Gastrocnemius medialis (tissue), 4 donors: ENCODE measurements around the gene SLX9. TPM values are rescaled to one million over a fixed set of nuclear protein-coding genes. Genes with fewer than 3 reads are reported as not detected.
A peak's percentile ranks its signal among the peaks of the same experiment; 100 is the strongest.

Experiments used
- ATAC-seq, 2 donors: fragments of 150-250 bp; one replicate each; pipeline ENCODE4 v1.9.1; 2016
- DNase-seq, 2 donors: peaks; one replicate each; pipeline ENCODE4 v3.0.0-alpha.2; 2019
- H3K27ac ChIP-seq, 4 donors: fragments of 200-600 bp; sonication (generic); 1 replicate in 1 of 4; 2 replicates in 3 of 4; pipeline ENCODE4 v1.5.1; 2016 to 2018; ENCODE audit warnings: mild to moderate bottlenecking in 2 of 4, moderate library complexity in 1 of 4
- H3K27me3 ChIP-seq, 3 donors: fragments of 200-600 bp; sonication (generic) in 2 of 3; 1 replicate in 1 of 3; 2 replicates in 2 of 3; pipeline versions ENCODE4 v1.5.1 to v1.6.0; 2016 to 2019; ENCODE audit warnings: mild to moderate bottlenecking in 1 of 3, moderate library complexity in 1 of 3
- H3K36me3 ChIP-seq, 2 donors: fragments of 200-600 bp; sonication (generic) in 1 of 2; one replicate each; pipeline ENCODE4 v1.5.1; 2017 to 2018
- H3K4me1 ChIP-seq, 2 donors: fragments of 200-600 bp; sonication (generic) in 1 of 2; one replicate each; pipeline ENCODE4 v1.5.1; 2016 to 2017; ENCODE audit warnings: mild to moderate bottlenecking in 2 of 2
- H3K4me3 ChIP-seq, 4 donors: fragments of 200-600 bp; sonication (generic) in 3 of 4; 1 replicate in 1 of 4; 2 replicates in 3 of 4; pipeline ENCODE4 v1.5.1; 2016 to 2019; ENCODE audit warnings: mild to moderate bottlenecking in 2 of 4
- H3K9me3 ChIP-seq, 3 donors: fragments of 200-600 bp; sonication (generic) in 2 of 3; 1 replicate in 1 of 3; 2 replicates in 2 of 3; pipeline ENCODE4 v1.5.1; 2016 to 2019
- POLR2A ChIP-seq, 2 donors: fragments of 450-650 bp; IDR thresholded peaks; one replicate each; pipeline ENCODE4 v1.6.1; 2017; ENCODE audit warnings: antibody characterized with exemption in 2 of 2, mild to moderate bottlenecking in 2 of 2, moderate library complexity in 2 of 2
- in situ Hi-C, 4 donors: fragments of 200-750 bp; cut with MboI; loops; one replicate each; pipeline versions ENCODE4 v1.15.0 to v1.8.0; 2017; ENCODE audit warnings: low sequenced_read_pairs in 4 of 4
- intact Hi-C: fragments of 100-400 bp; cut with DNase I; formaldehyde crosslinking; loops from one replicate; pipeline ENCODE4 v1.15.1; 2023; ENCODE audit warnings: low total_unique reads
- total RNA-seq, 4 donors: library from RNA; depleted of rRNA; stranded (reverse); fragments of >200 nt; gene quantifications; one replicate each; pipeline versions ENCODE4 v1.1.0 to v1.2.3, GENCODE V29; 2016
- TF ChIP-seq, protein P1 (sequence below), 5 experiments: fragments of 450-650 bp in 3 of 5; fragments of 200-600 bp in 2 of 5; sonication (generic) in 2 of 5; IDR thresholded peaks in 4 of 5; conservative IDR thresholded peaks in 1 of 5; 1 replicate in 4 of 5; 2 replicates in 1 of 5; pipeline ENCODE4 v1.5.1; 2016 to 2019; ENCODE audit warnings: antibody characterized with exemption in 5 of 5, mild to moderate bottlenecking in 3 of 5, moderate library complexity in 3 of 5

Gene SLX9
- total RNA-seq, 4 donors from 2014 or later = 23.7 to 37.6 (median 25.8) TPM

DNA sequence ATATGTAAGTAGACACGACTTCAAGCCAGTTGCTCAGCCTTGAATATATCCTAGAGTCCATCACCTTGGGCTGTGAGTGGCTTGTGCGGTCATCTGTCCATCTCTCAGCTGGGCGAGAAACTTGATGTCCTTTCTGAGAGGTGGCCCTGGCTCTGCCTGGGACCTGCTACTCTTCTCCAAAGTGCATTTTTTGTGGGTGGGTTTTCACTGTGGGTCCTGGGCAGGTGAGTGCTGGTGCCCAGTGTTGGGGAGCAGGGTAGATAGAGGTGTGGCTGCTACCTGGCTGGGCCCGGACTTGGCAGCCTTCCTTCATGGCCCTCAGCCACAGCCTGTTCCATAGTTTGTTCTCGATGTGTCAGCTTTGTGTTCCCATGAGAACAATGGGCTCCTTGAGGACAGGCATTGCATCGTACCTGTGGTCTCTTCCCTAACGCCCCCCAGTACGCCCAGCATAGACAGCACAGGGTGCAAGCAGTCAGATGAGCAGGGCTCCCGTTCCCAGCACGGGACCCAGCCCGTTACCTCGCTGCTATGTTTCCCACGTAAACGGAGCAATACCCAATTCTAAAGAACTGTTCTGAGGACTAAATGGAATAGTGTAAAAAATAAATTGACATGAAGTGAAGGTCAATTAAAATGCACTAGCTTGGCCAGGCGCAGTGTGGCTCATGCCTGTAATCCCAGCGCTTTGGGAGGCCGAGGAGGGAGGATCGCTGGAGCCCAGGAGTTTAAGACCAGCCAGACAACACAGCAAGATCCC, 877 bp upstream of the SLX9 start:
- H3K4me1 ChIP-seq = peaks cover 26 to 29% of the 10 kb centered on the region in 2 donors
- no peaks in the 10 kb centered on the region for H3K9me3 ChIP-seq
- no peak for DNase-seq
- H3K4me3 ChIP-seq = peak overlapping the region; percentile 71 to 95 (median 83)
- H3K27ac ChIP-seq = peak overlapping the region; percentile 78 to 91 (median 84)
- intact Hi-C loops = loop anchor here (2.0 to 10.0 kb wide), 3 partner anchors 68 to 434 kb away; partner anchors contain the start of gene UBE2G2
- in situ Hi-C loops = loop anchor here in 2 of 4 donors (10.0 to 25.0 kb wide), 2 partner anchors 144 to 348 kb away; partner anchors contain the start of gene POFUT2 (in 1 of the 2)
- no peak for ATAC-seq
- H3K36me3 ChIP-seq = peaks cover 0 to 9% of the 10 kb centered on the region in 2 donors
- peaks cover 0 to 2% (median 1%) of the 10 kb centered on the region in 3 donors for H3K27me3 ChIP-seq
- TF ChIP-seq, protein P1, sequence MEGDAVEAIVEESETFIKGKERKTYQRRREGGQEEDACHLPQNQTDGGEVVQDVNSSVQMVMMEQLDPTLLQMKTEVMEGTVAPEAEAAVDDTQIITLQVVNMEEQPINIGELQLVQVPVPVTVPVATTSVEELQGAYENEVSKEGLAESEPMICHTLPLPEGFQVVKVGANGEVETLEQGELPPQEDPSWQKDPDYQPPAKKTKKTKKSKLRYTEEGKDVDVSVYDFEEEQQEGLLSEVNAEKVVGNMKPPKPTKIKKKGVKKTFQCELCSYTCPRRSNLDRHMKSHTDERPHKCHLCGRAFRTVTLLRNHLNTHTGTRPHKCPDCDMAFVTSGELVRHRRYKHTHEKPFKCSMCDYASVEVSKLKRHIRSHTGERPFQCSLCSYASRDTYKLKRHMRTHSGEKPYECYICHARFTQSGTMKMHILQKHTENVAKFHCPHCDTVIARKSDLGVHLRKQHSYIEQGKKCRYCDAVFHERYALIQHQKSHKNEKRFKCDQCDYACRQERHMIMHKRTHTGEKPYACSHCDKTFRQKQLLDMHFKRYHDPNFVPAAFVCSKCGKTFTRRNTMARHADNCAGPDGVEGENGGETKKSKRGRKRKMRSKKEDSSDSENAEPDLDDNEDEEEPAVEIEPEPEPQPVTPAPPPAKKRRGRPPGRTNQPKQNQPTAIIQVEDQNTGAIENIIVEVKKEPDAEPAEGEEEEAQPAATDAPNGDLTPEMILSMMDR (IDR thresholded peaks at IDR 0.05 in 4 of 5, conservative IDR thresholded peaks at IDR 0.05 in 1 of 5) = no peak
- TF ChIP-seq POLR2A (IDR thresholded peaks at IDR 0.05) = no peak

DNA sequence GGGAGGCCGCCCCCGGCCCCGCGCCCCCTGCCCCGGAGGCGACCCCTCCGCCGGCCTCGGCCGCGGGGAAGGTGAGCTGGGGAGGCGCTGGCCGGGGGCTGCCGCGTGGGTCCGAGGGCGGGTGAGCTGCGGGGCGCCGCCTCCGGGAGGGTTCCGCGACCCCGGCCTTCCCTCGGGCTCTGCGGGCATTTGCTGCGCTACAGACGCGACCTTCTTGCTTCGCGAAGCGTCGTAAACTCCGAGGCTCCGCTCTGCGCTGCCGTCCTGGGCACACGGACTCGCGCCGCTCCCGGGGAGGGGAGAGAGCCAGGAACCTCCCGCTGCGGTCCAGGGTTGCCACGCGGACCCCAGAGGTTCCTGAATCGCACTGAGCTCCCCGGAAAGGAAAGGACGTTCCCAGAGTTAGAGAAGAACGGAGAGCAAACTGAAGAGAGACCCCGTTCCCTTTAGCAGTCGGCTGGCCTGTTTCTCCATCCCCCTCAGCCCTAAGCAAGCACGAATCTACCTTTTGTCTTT, 345 bp downstream of the SLX9 start:
- Histone ChIP-seq H3K36me3 (peaks cover 0 to 22% of the 10 kb centered on the region in 2 donors), H3K27ac (peak overlapping the region; percentile 78 to 91 (median 84)), H3K9me3 (no peaks in the 10 kb centered on the region), H3K27me3 (no peaks in the 10 kb centered on the region), H3K4me3 (peak overlapping the region; percentile 71 to 95 (median 83)), H3K4me1 (peaks cover 26 to 29% of the 10 kb centered on the region in 2 donors)
- DNase-seq = no peak
- peak in 1 of 2 donors; percentile 18 for TF ChIP-seq POLR2A (IDR thresholded peaks at IDR 0.05)
- TF ChIP-seq, protein P1 (IDR thresholded peaks at IDR 0.05 in 4 of 5, conservative IDR thresholded peaks at IDR 0.05 in 1 of 5) = no peak
- ATAC-seq = peak; percentile 51 to 69
- intact Hi-C loops = no loop called here
- in situ Hi-C loops = loop anchor here in 1 of 4 donors (25.0 kb wide), 1 partner anchor 347 kb away; the partner anchor contains the start of gene POFUT2

DNA sequence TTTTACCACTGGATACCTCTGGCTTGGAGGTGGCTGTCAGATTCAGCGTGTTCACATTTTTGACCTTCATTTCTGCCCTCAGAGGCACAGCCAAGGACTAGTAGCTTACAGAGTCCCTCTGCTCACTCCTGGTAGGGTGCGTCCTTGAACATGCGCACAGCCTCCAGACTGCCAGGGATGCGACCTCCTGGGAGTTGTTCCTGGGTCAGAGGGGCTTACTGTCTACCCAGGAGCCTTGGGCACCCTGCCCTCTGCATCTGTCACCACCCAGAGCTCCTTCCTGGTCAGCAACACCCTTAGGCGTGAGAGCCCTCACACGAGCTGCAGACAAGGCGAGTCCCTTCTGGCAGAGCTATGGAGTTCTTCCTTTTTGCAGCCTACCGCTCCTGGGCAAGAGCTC, 1.7 kb downstream of the SLX9 start:
- TF ChIP-seq, protein P1 (IDR thresholded peaks at IDR 0.05 in 4 of 5, conservative IDR thresholded peaks at IDR 0.05 in 1 of 5) = no peak
- no peak for TF ChIP-seq POLR2A (IDR thresholded peaks at IDR 0.05)
- Histone ChIP-seq H3K27ac (peak overlapping the region in 3 of 4 donors; percentile 10 to 78 (median 12)), H3K4me1 (peaks cover 31 to 33% of the 10 kb centered on the region in 2 donors), H3K27me3 (no peaks in the 10 kb centered on the region), H3K4me3 (peak overlapping the region in 1 of 4 donors; percentile 71), H3K9me3 (no peaks in the 10 kb centered on the region), H3K36me3 (peaks cover 0 to 23% of the 10 kb centered on the region in 2 donors)
- ATAC-seq (no peak), DNase-seq (peak in 1 of 2 donors; percentile 13)
- in situ Hi-C loops (loop anchor here in 1 of 4 donors (25.0 kb wide), 1 partner anchor 346 kb away; the partner anchor contains the start of gene POFUT2), intact Hi-C loops (no loop called here)

- no peak overlapping the region for H3K27ac ChIP-seq
- no peak overlapping the region for H3K4me3 ChIP-seq
- in situ Hi-C loops (loop anchor here in 1 of 4 donors (25.0 kb wide), 1 partner anchor 345 kb away; the partner anchor contains the start of gene POFUT2), intact Hi-C loops (no loop called here)
- H3K9me3 ChIP-seq = no peaks in the 10 kb centered on the region
- TF ChIP-seq, protein P1 (IDR thresholded peaks at IDR 0.05 in 4 of 5, conservative IDR thresholded peaks at IDR 0.05 in 1 of 5) = no peak
- no peak for TF ChIP-seq POLR2A (IDR thresholded peaks at IDR 0.05)
- peaks cover 41 to 43% of the 10 kb centered on the region in 2 donors for H3K4me1 ChIP-seq
- H3K27me3 ChIP-seq = no peaks in the 10 kb centered on the region
- no peak for DNase-seq
- no peak for ATAC-seq
- peaks cover 0 to 23% of the 10 kb centered on the region in 2 donors for H3K36me3 ChIP-seq
Observed at GRCh38 chr21:44942566-44942965, 2.7 kb downstream of the SLX9 start.
